Left renal cortex interstitium (tissue), 4 donors: Measurements from ENCODE around the gene GGNBP2. TPM values are rescaled to one million over a fixed set of nuclear protein-coding genes. Genes with fewer than 3 reads are reported as not detected.

ENCODE experiments used
- DNase-seq, 4 donors: peaks; one replicate each; pipeline ENCODE4 v3.0.0-alpha.2; 2013; ENCODE audit warnings: low read depth in 4 of 4, low spot score in 2 of 4, missing footprints in 1 of 4
- polyA plus RNA-seq, 4 donors: library from polyadenylated mRNA; unstranded; fragments of 120-200 nt; gene quantifications; one replicate each; pipeline ENCODE4 v1.2.1, GENCODE V29; 2013; ENCODE audit not compliant: insufficient read length in 4 of 4

The GGNBP2 gene
- polyA plus RNA-seq, 4 donors, result 65.5 to 106 (median 82.6) TPM

DNA sequence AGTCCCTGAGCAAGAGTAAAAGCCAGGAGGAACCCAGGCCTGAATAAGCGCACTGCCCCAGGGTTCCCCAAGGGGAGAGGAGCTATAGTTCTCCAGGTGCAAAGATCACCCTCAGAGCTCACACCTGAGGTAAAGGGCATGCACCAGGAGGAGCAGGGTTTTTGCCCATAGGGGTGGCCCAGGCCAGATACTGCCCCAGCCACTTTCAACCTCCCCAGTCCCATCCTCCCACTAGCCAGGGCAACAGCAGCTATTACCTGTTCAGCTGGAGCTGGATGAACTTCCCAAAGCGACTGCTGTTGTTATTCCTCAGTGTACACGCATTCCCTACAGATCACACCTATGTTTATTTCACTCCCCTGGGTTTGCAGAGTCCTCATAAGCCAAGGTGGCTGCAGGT is 29.9 kb upstream of the GGNBP2 start:
- no peak for DNase-seq

DNA sequence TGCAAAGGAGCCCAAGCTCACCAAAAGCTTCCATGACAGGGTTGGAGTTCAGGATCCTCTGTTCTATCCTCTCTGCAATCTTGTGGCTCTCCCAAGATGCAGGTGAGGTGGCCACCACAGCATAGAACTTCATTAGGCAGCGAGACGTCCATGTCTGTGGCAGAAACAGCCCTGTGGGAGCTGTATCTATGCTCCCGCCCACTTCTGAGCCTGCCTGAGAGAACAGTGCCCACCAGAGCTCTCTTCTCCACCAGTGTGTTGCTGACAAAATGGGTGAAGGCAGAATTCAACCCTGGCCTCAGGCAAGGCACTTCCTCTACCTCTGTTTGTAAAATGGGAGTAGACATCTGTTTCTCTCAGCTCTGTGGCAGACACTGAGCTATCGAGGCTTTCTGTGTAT is 28.9 kb upstream of the GGNBP2 start:
- DNase-seq, result no peak

DNA sequence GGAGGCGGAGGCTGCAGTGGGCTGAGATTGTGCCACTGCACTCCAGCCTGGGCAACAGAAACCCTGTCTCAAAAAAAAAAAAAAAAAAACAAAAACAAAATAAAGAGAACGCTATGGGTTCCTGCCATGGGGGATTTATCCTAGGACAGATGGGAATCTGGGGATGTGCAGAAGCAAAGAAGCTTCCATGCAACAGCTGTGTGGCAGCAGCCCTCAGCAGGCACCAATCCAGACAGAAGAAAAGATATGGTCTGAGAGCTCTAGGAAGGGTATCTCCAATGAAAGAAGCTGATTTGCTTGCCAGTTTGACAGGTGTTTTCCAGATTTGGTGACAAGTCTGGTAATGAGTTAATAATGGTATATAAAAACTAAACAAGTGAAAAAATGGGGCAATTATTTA is 21.6 kb upstream of the GGNBP2 start:
- DNase-seq, result no peak

DNA sequence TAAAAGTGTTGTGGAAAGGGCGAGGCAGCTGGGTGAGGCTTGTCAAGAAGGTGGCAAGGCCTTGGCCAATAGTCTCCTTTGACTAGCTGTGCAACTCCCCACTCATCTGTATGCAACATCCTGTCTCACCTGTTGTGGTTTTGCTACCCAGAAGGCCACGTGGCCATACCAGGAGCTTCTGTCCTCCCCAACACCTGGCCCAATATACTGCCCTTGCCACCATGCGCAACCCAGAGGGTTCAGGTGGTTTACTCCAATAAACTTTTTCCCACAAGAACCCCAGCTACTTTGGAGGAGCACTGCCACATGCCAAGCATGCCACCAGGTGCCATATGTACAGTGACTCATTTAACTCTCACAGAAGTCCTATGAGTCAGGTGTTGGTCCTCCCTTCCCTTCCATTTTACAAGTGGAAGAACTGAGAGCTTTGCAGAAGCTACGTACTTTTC is 20.3 kb upstream of the GGNBP2 start:
- no peak for DNase-seq

DNA sequence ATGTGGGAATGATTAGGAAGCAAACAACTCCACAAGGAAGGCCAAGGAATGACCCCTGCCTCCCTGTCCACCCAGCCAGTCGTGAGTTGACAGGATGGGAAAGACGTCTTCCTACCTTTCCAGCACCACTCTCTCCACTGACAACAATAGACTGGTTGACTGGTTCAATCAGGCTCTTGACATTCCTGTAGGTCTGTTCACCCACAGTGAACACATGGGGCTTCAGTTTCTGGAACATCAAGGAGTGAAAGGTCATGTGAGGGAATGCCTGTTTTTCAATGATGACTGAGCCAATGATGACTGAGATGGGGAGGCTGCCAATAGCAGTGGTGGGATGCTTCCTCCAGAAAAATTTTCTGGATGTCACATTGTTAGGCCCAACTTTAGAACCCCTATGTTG is 19.6 kb upstream of the GGNBP2 start:
- DNase-seq, result no peak

GRCh38 chr17:36525888-36526287 is 18.8 kb upstream of the GGNBP2 start:
- no peak for DNase-seq

- DNase-seq, result no peak
These were observed 17.0 kb upstream of the GGNBP2 start for GRCh38 chr17:36527621-36528250.

DNA sequence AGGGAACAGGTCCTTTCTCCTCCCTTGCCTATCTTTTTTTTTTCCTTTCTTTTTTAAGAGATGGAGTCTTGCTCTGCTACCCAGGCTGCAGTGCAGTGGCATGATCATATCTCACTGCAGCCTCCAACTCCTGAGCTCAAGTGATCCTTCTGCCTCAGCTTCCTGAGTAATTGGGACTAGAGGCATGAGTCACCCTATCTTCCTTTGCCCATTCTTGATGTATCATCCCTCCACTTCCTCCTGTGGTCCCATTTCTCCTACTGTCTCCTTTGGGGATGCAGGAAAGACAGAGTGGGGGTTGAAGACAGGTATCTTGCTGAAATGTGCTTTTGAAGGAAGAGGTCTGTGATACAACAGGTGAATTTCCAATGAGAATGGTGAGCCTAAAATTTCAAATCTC is 15.6 kb upstream of the GGNBP2 start:
- DNase-seq, result no peak

GRCh38 chr17:36532435-36532975 is 12.2 kb upstream of the GGNBP2 start:
- no peak for DNase-seq

GRCh38 chr17:36533935-36534839 is 10.5 kb upstream of the GGNBP2 start:
- peak; percentile 4 to 41 (median 24) for DNase-seq

DNA sequence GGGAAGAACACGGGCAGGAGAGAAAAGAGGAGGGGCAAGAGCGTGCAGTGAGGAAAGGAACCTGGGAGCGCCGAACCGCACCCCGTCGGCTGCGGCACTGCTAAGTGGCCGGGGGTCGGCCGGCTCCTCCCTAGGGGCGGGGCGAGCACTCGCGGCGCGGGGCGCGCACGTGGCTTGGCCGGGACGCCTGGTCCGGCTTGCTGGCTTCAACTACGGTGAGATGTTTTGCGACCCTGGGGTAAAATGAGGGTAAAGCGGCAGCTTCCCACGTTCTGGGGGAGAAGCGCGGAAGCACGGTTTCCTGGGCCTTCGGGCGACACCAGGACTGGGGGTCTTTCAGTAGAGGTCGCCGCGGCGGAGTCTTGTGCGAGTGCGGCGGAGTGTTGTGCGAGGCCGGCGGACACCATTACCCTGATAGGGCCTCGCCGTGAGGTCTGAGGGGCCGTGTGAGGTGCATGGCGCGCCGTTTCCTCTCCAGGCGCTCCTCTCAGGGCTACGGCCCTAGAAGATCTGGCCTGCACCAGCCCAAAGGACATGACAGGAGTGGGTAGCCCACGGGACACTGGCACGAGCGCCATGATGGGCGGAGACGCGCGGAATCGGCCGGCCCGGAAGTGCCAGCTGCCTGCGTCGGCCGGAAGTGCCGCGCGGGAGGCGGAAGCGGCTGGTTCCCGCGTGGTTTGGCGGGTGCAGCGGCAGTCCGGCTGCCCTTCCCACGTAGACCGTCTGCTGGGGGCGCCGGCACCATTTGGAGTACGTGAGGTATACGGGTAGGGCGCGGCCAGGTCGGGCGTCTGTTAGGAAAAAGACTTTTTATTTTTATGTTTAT is 9.7 kb upstream of the GGNBP2 start, which contains the start of the genes MYO19 and PIGW:
Gene MYO19 (minus strand): TSS at position 29 of the 829 bp plus-strand sequence. CDS start 2,330 bp downstream, outside the sequence.
Gene PIGW (plus strand): TSS at position 148 of the 829 bp plus-strand sequence. CDS start 2,115 bp downstream, outside the sequence.
- peak; percentile 63 to 82 (median 71) for DNase-seq

GRCh38 chr17:36535669-36536081 is 9.0 kb upstream of the GGNBP2 start:
- peak in 1 of 4 donors; percentile 1 for DNase-seq

DNA sequence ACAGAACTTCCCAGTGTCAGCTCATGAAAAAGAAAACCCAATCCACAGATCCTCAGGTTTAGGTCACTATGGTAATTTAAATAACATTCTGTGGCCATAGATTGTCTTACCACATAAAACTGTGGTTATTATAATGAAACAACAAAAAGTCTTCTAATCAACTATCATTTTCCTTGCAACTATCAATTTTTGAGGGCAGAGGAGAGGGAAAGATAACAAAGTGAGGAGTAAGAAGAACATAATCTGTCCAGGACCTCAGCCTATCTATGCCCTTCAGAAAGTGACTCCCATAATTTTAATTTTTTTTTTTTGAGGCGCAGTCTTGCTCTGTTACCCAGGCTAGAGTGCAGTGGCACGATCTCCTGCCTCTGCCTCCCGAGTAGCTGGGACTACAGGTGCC is 4.0 kb upstream of the GGNBP2 start:
- no peak for DNase-seq

DNA sequence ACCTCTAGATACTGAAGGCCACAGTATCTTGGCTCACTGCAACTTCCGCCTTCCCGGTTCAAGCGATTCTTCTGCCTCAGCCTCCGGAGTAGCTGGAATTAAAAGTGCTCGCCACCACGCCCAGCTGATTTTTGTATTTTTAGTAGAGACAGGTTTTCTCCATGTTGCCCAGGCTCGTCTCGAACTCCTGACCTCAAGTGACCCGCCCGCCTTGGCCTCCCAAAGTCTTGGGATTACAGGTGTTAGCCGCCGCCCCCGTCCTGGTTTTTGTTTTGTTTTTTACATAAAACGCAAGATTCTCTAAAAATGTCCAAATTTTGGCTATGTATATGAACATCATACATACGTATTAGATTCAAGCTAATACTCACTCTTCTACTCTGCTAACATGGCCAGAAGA is 2.0 kb upstream of the GGNBP2 start:
- no peak for DNase-seq

DNA sequence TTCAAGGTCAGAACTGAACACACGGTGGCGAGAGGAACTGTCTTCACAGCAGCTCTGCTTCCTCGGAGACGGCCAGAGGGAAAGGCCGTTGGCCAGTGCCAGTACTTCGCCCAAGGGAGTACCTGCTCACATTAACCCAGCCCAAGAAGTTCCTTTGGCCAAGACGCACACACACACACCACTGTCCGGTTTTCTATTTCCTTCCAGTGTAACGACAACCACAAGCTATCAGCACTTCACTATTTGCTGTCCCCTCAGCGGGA is 744 bp upstream of the GGNBP2 start:
- DNase-seq, result peak in 1 of 4 donors; percentile 41

- no peak for DNase-seq
These were observed 352 bp downstream of the GGNBP2 start for GRCh38 chr17:36545077-36545464.

GRCh38 chr17:36545465-36546417 is 1.0 kb downstream of the GGNBP2 start:
- DNase-seq, result peak; percentile 76 to 95 (median 92)

DNA sequence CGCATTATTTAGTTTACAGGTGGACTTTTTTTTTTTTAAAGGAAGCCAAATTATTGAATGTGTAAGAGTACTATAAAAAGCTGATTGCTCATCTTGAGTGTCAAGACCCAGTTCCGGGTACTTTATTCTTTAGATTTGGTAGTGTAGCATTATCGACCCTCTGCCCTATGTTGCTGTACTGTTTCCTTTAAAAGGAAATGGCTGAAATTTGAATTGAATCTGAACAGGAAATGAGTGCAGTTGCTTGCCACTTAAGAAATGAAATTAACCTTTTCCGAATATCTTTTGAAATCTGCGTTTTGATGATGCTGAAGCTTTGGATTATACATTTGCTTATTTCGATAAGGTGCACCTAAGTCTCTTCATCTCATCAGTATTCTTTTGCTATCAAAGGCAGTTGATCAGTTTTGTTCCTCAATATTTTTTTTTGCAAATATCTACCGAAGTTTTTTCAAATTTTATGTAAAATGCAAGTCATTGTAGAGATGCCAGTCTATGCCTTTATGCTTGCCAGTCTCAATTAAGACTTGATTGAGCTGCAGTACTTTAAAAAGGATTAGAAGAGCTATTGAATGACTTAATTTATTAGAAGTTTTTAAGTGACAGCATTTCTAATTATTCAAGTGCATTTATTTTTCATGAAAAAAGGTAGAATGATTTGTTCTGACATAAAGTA is 1.8 kb downstream of the GGNBP2 start:
- DNase-seq, result no peak

- no peak for DNase-seq
These were observed 3.1 kb downstream of the GGNBP2 start for GRCh38 chr17:36547776-36548175.
